Panc1 (cell line): ENCODE results near the gene ATP7B. TPM values are rescaled to one million over a fixed set of nuclear protein-coding genes. Genes with fewer than 3 reads are reported as not detected.

Experiments
- ATAC-seq: fragments of 200-7000 bp; cut with Tn5 transposase; 2 replicates; pipeline ENCODE4 v1.9.1; 2020; ENCODE audit warnings: mild to moderate bottlenecking, moderate library complexity
- BruUV-seq: library from RNA; stranded (reverse); fragments of 400-500 nt; replicated peaks from 2 replicates; lab custom pipeline; 2021; lab: Mats Ljungman, UMichigan
- CTCF ChIA-PET: fragments of 300-600 bp; sonication (Branson Sonifier 250); formaldehyde crosslinking; loops from one replicate; lab custom pipeline; 2022; ENCODE audit warnings: antibody characterized with exemption; lab: Charles Lee
- POLR2A ChIA-PET: fragments of 300-600 bp; sonication (Branson Sonifier 250); formaldehyde crosslinking; loops from one replicate; lab custom pipeline; 2022; ENCODE audit warnings: antibody characterized with exemption; lab: Charles Lee
- DNase-seq: peaks from one replicate; pipeline ENCODE4 v3.0.0-alpha.2; 2010; ENCODE audit warnings: low read depth, low spot score
- H3K27ac ChIP-seq: 2 replicates; pipeline ENCODE4 v1.5.1; 2011; ENCODE audit warnings: mild to moderate bottlenecking, low read length, inconsistent platforms
- H3K27me3 ChIP-seq: fragments of 200-500 bp; sonication (Bioruptor generic); 2 replicates; pipeline ENCODE4 v1.6.0; 2014; ENCODE audit warnings: low read length, inconsistent platforms; ENCODE audit not compliant: control insufficient read depth, insufficient read depth
- H3K36me3 ChIP-seq: fragments of 200-500 bp; sonication (Bioruptor generic); 2 replicates; pipeline ENCODE4 v1.5.1; 2014; ENCODE audit warnings: inconsistent platforms, mild to moderate bottlenecking, low read length, moderate library complexity; ENCODE audit not compliant: control insufficient read depth, insufficient read depth
- H3K4me1 ChIP-seq: 2 replicates; pipeline ENCODE4 v1.5.1; 2011; ENCODE audit warnings: inconsistent platforms, mild to moderate bottlenecking, low read length, moderate library complexity; ENCODE audit not compliant: control insufficient read depth, insufficient read depth
- H3K4me3 ChIP-seq, 2 experiments: 2 replicates each; pipeline ENCODE4 v1.5.1; 2011 to 2012; ENCODE audit warnings: low read depth in 2 of 2, low read length in 2 of 2, mild to moderate bottlenecking in 2 of 2, inconsistent platforms in 1 of 2, moderate library complexity in 1 of 2
- H3K9me3 ChIP-seq: fragments of 200-500 bp; sonication (Bioruptor generic); 2 replicates; pipeline ENCODE4 v1.5.1; 2014; ENCODE audit warnings: low read depth, mild to moderate bottlenecking, inconsistent platforms, low read length, moderate library complexity; ENCODE audit not compliant: control insufficient read depth, insufficient read depth
- CTCF ChIP-seq: fragments of 450-650 bp; IDR thresholded peaks from 2 replicates; pipeline ENCODE4 v1.5.1; 2017; ENCODE audit warnings: mild to moderate bottlenecking
- POLR2AphosphoS5 ChIP-seq: IDR thresholded peaks from 2 replicates; pipeline ENCODE4 v1.6.1; 2012; ENCODE audit warnings: mild to moderate bottlenecking, low read depth, low read length, moderate library complexity
- SIN3A ChIP-seq: IDR thresholded peaks from 2 replicates; pipeline ENCODE4 v1.6.1; 2012; ENCODE audit warnings: low read depth, mild to moderate bottlenecking, low read length, moderate library complexity, borderline replicate concordance; ENCODE audit not compliant: insufficient read depth
- TCF7L2 ChIP-seq: IDR thresholded peaks from 2 replicates; pipeline ENCODE4 v1.6.1; 2011; ENCODE audit warnings: mild to moderate bottlenecking, low read depth, low read length, inconsistent platforms
- in situ Hi-C: cut with HindIII; loops from 2 replicates; pipeline ENCODE4 v1.10.0; 2016; ENCODE audit warnings: low sequenced_read_pairs, low pct_unique_long_range_greater_than_20kb
- intact Hi-C: fragments of 100-400 bp; cut with micrococcal nuclease; formaldehyde crosslinking; loops from one replicate; pipeline ENCODE4 v1.10.0; 2022; ENCODE audit not compliant: unreplicated experiment
- total RNA-seq: library from RNA; stranded (reverse); gene quantifications from one replicate; pipeline ENCODE4 v1.2.1, GENCODE V29; 2021; ENCODE audit not compliant: unreplicated experiment
- TF ChIP-seq, protein P1 (sequence below), 2 experiments: IDR thresholded peaks; 2 replicates each; pipeline ENCODE4 v1.6.1; 2011 to 2012; ENCODE audit warnings: low read depth in 2 of 2, control low read depth in 1 of 2, low read length in 1 of 2, mild to moderate bottlenecking in 1 of 2, moderate library complexity in 1 of 2; ENCODE audit not compliant: insufficient read depth in 1 of 2

The ATP7B gene
- total RNA-seq, 1 experiment from 2014 or later = 19.6 TPM

DNA sequence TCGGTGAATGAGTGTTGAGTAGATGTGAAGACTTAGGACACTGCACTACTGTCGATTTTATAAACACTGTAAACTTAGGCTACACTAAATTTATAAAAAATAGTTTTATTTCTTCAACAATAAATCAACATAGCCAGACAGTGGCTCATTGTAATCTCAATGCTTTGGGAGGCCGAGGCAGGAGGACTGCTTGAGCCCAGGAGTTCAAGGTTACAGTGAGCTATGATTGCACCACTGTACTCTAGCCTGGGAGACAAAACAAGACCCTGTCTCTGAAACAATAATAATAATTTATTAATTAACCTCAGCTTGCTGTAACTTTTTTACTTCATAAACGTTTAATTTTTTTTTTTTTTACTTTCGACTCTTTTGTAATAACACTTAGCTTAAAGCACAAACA is 34.4 kb downstream of the ATP7B start:
- POLR2A ChIA-PET = interaction anchor here (0.6 to 0.7 kb wide), 2 partner anchors 35 to 891 kb away, joined by 3 read pairs; no protein-coding TSS in a partner anchor
- intact Hi-C loops = no loop called here
- in situ Hi-C loops = no loop called here
- Histone ChIP-seq H3K36me3 (no peaks in the 10 kb centered on the region), H3K27ac (no peak overlapping the region), H3K4me1 (peaks cover 9% of the 10 kb centered on the region), H3K9me3 (no peaks in the 10 kb centered on the region), H3K4me3 (no peak overlapping the region), H3K27me3 (no peaks in the 10 kb centered on the region)
- DNase-seq = no peak
- CTCF ChIA-PET = interaction anchor here (0.6 kb wide), 1 partner anchor 19 kb away, joined by 4 read pairs; no protein-coding TSS in a partner anchor
- no peak for TF ChIP-seq SIN3A
- no peak for TF ChIP-seq TCF7L2
- TF ChIP-seq CTCF = no peak
- no peak for TF ChIP-seq POLR2AphosphoS5
- TF ChIP-seq, protein P1, sequence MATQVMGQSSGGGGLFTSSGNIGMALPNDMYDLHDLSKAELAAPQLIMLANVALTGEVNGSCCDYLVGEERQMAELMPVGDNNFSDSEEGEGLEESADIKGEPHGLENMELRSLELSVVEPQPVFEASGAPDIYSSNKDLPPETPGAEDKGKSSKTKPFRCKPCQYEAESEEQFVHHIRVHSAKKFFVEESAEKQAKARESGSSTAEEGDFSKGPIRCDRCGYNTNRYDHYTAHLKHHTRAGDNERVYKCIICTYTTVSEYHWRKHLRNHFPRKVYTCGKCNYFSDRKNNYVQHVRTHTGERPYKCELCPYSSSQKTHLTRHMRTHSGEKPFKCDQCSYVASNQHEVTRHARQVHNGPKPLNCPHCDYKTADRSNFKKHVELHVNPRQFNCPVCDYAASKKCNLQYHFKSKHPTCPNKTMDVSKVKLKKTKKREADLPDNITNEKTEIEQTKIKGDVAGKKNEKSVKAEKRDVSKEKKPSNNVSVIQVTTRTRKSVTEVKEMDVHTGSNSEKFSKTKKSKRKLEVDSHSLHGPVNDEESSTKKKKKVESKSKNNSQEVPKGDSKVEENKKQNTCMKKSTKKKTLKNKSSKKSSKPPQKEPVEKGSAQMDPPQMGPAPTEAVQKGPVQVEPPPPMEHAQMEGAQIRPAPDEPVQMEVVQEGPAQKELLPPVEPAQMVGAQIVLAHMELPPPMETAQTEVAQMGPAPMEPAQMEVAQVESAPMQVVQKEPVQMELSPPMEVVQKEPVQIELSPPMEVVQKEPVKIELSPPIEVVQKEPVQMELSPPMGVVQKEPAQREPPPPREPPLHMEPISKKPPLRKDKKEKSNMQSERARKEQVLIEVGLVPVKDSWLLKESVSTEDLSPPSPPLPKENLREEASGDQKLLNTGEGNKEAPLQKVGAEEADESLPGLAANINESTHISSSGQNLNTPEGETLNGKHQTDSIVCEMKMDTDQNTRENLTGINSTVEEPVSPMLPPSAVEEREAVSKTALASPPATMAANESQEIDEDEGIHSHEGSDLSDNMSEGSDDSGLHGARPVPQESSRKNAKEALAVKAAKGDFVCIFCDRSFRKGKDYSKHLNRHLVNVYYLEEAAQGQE (IDR thresholded peaks at IDR 0.05; ENCODE audit: insufficient read depth in 1 of 2, low read depth in 2 of 2, low read length in 1 of 2) = no peak
- no TSS peak for BruUV-seq
- no peak for ATAC-seq

- intact Hi-C loops = no loop called here
- in situ Hi-C loops = no loop called here
- Histone ChIP-seq H3K4me3 (no peak overlapping the region), H3K27ac (no peak overlapping the region), H3K4me1 (peaks cover 5% of the 10 kb centered on the region), H3K9me3 (no peaks in the 10 kb centered on the region), H3K36me3 (no peaks in the 10 kb centered on the region), H3K27me3 (no peaks in the 10 kb centered on the region)
- no peak for ATAC-seq
- ChIA-PET POLR2A (no interaction called here), CTCF (no interaction called here)
- DNase-seq = no peak
- no peak for TF ChIP-seq CTCF
- TF ChIP-seq SIN3A = no peak
- TF ChIP-seq POLR2AphosphoS5 = no peak
- TF ChIP-seq TCF7L2 = no peak
- BruUV-seq = no TSS peak
Measured at GRCh38 chr13:51976423-51976822, 34.8 kb downstream of the ATP7B start.
